Osteoblast (primary cell): ENCODE data around the gene TMEM167B. TPM values are rescaled to one million over a fixed set of nuclear protein-coding genes. Genes with fewer than 3 reads are reported as not detected.

Experiments
- DNase-seq: peaks from one replicate; pipeline ENCODE4 v3.0.0; 2011; ENCODE audit warnings: low spot score, mixed read lengths; ENCODE audit not compliant: insufficient read length; ENCODE audit errors: missing footprints
- H2AFZ ChIP-seq: 2 replicates; pipeline ENCODE4 v1.6.0; 2011; ENCODE audit warnings: mild to moderate bottlenecking, low read length
- H3K27ac ChIP-seq: 2 replicates; pipeline ENCODE4 v1.5.1; 2011; ENCODE audit warnings: mild to moderate bottlenecking, low read depth, low read length, moderate library complexity
- H3K27me3 ChIP-seq: 2 replicates; pipeline ENCODE4 v1.6.0; 2012; ENCODE audit warnings: mild to moderate bottlenecking, control low read depth, inconsistent platforms, low read length, moderate library complexity; ENCODE audit not compliant: insufficient read depth
- H3K36me3 ChIP-seq: 2 replicates; pipeline ENCODE4 v1.5.1; 2011; ENCODE audit warnings: mild to moderate bottlenecking, low read length, control low read depth, moderate library complexity; ENCODE audit not compliant: insufficient read depth
- H3K4me1 ChIP-seq: 2 replicates; pipeline ENCODE4 v1.5.1; 2011; ENCODE audit warnings: mild to moderate bottlenecking, low read length, control low read depth, moderate library complexity; ENCODE audit not compliant: insufficient read depth
- H3K4me2 ChIP-seq: 2 replicates; pipeline ENCODE4 v1.6.0; 2011; ENCODE audit warnings: mild to moderate bottlenecking, low read length; ENCODE audit not compliant: insufficient read depth
- H3K4me3 ChIP-seq: fragments of 200-600 bp; sonication (generic); 3 replicates; pipeline ENCODE4 v1.5.1; 2012; ENCODE audit warnings: mild to moderate bottlenecking, low read length, inconsistent platforms; ENCODE audit not compliant: insufficient read depth
- H3K79me2 ChIP-seq: 2 replicates; pipeline ENCODE4 v1.6.0; 2012; ENCODE audit warnings: mild to moderate bottlenecking, low read length, control low read depth, inconsistent platforms; ENCODE audit not compliant: insufficient read depth
- H3K9me3 ChIP-seq: 2 replicates; pipeline ENCODE4 v1.5.1; 2011; ENCODE audit warnings: low read depth, low read length, control low read depth
- H4K20me1 ChIP-seq: 2 replicates; pipeline ENCODE4 v1.6.0; 2012; ENCODE audit warnings: mild to moderate bottlenecking, low read length, control low read depth; ENCODE audit not compliant: insufficient read depth
- CTCF ChIP-seq: IDR thresholded peaks from 2 replicates; pipeline ENCODE4 v1.5.1; 2011; ENCODE audit warnings: mild to moderate bottlenecking, low read depth, low read length, moderate library complexity; ENCODE audit errors: extremely low read depth
- total RNA-seq: library from RNA; depleted of rRNA; stranded (reverse); fragments of >200 nt; gene quantifications from 2 replicates; pipeline ENCODE4 v1.2.3, GENCODE V29; 2012

Gene TMEM167B
- total RNA-seq, 1 donor: 24.6 TPM

GRCh38 chr1:109104364-109105151, 14.0 kb downstream of the TMEM167B start:
- H3K36me3 ChIP-seq: no peaks in the 10 kb centered on the region
- DNase-seq: no peak
- H4K20me1 ChIP-seq: no peaks in the 10 kb centered on the region
- H3K4me3 ChIP-seq: no peak overlapping the region
- H3K27ac ChIP-seq: no peak overlapping the region
- no peak overlapping the region for H3K4me2 ChIP-seq
- no peak for TF ChIP-seq CTCF
- peaks cover 2% of the 10 kb centered on the region for H3K27me3 ChIP-seq
- H3K9me3 ChIP-seq: no peaks in the 10 kb centered on the region
- H3K4me1 ChIP-seq: peaks cover 2% of the 10 kb centered on the region
- H3K79me2 ChIP-seq: peaks cover 17% of the 10 kb centered on the region
- no peak overlapping the region for H2AFZ ChIP-seq

GRCh38 chr1:109105881-109106280, 15.3 kb downstream of the TMEM167B start:
- H2AFZ ChIP-seq: no peak overlapping the region
- H3K4me3 ChIP-seq: no peak overlapping the region
- H3K4me1 ChIP-seq: peaks cover 2% of the 10 kb centered on the region
- H3K4me2 ChIP-seq: no peak overlapping the region
- peaks cover 3% of the 10 kb centered on the region for H3K27me3 ChIP-seq
- TF ChIP-seq CTCF: no peak
- no peak overlapping the region for H3K27ac ChIP-seq
- H3K9me3 ChIP-seq: no peaks in the 10 kb centered on the region
- peaks cover 8% of the 10 kb centered on the region for H3K79me2 ChIP-seq
- DNase-seq: no peak
- H4K20me1 ChIP-seq: no peaks in the 10 kb centered on the region
- H3K36me3 ChIP-seq: no peaks in the 10 kb centered on the region

- Histone ChIP-seq H3K4me1 (peaks cover 7% of the 10 kb centered on the region), H3K9me3 (no peaks in the 10 kb centered on the region), H3K27ac (no peak overlapping the region), H3K27me3 (peaks cover 9% of the 10 kb centered on the region), H2AFZ (no peak overlapping the region), H4K20me1 (no peaks in the 10 kb centered on the region), H3K4me3 (no peak overlapping the region), H3K79me2 (no peaks in the 10 kb centered on the region), H3K4me2 (no peak overlapping the region), H3K36me3 (no peaks in the 10 kb centered on the region)
- no peak for DNase-seq
- no peak for TF ChIP-seq CTCF
Observed at GRCh38 chr1:109107785-109108184, 17.2 kb downstream of the TMEM167B start.

GRCh38 chr1:109109906-109110305, 19.3 kb downstream of the TMEM167B start:
- no peak for TF ChIP-seq CTCF
- Histone ChIP-seq H3K27ac (no peak overlapping the region), H3K9me3 (no peaks in the 10 kb centered on the region), H2AFZ (no peak overlapping the region), H3K4me1 (peaks cover 10% of the 10 kb centered on the region), H3K79me2 (no peaks in the 10 kb centered on the region), H3K4me3 (no peak overlapping the region), H3K4me2 (no peak overlapping the region), H4K20me1 (no peaks in the 10 kb centered on the region), H3K27me3 (peaks cover 29% of the 10 kb centered on the region), H3K36me3 (no peaks in the 10 kb centered on the region)
- DNase-seq: no peak
